Esophagus squamous epithelium (tissue), 5 donors: ENCODE data around the gene PARD3B. TPM values are rescaled to one million over a fixed set of nuclear protein-coding genes. Genes with fewer than 3 reads are reported as not detected.

ENCODE experiments used
- DNase-seq: peaks from one replicate; lab custom pipeline; 2025; lab: John Stamatoyannopoulos, UW
- H3K27ac ChIP-seq, 4 donors: fragments of 200-600 bp; sonication (generic); one replicate each; pipeline ENCODE4 v1.5.1; 2016 to 2019; ENCODE audit warnings: mild to moderate bottlenecking in 1 of 4
- H3K27me3 ChIP-seq, 4 donors: fragments of 200-600 bp; sonication (generic); 1 replicate in 3 of 4; 2 replicates in 1 of 4; pipeline versions ENCODE4 v1.5.1 to v1.6.0; 2017 to 2021; ENCODE audit warnings: antibody characterized with exemption in 1 of 4
- H3K36me3 ChIP-seq, 3 donors: fragments of 200-600 bp; sonication (generic); one replicate each; pipeline ENCODE4 v1.5.1; 2016 to 2019
- H3K4me1 ChIP-seq, 3 donors: fragments of 200-600 bp; sonication (generic); one replicate each; pipeline ENCODE4 v1.5.1; 2017 to 2019
- H3K4me3 ChIP-seq, 4 donors: fragments of 200-600 bp; sonication (generic); 1 replicate in 3 of 4; 2 replicates in 1 of 4; pipeline ENCODE4 v1.5.1; 2016 to 2019; ENCODE audit warnings: mild to moderate bottlenecking in 2 of 4, moderate library complexity in 1 of 4
- H3K9me3 ChIP-seq, 3 donors: fragments of 200-600 bp; sonication (generic); one replicate each; pipeline ENCODE4 v1.5.1; 2016 to 2019
- CTCF ChIP-seq, 6 experiments: fragments of 450-650 bp in 4 of 6; fragments of 200-600 bp in 2 of 6; sonication (generic) in 2 of 6; IDR thresholded peaks; one replicate each; pipeline ENCODE4 v1.5.1; 2016 to 2019; ENCODE audit warnings: antibody characterized with exemption in 6 of 6, mild to moderate bottlenecking in 4 of 6, moderate library complexity in 4 of 6
- POLR2A ChIP-seq, 4 donors: fragments of 450-650 bp; IDR thresholded peaks; one replicate each; pipeline ENCODE4 v1.6.1; 2017; ENCODE audit warnings: antibody characterized with exemption in 4 of 4, mild to moderate bottlenecking in 4 of 4, moderate library complexity in 3 of 4
- WGBS, 2 donors: methylation state at CpG; one replicate each; pipeline ENCODE4 v1.1.5; 2018; 5-methylcytosine and 5-hydroxymethylcytosine counted together
- intact Hi-C: fragments of 100-400 bp; cut with DNase I; formaldehyde crosslinking; loops from one replicate; pipeline ENCODE4 v1.15.0; 2022
- total RNA-seq, 4 donors: library from RNA; depleted of rRNA; stranded (reverse); fragments of >200 nt; gene quantifications; one replicate each; pipeline ENCODE4 v1.1.0, GENCODE V29; 2016
- donor health status: DM: yes; HTN: yes; CAD: no.

Gene PARD3B
- total RNA-seq, 4 donors from 2014 or later = 2.4 to 15.8 (median 4.3) TPM

- no peaks in the 10 kb centered on the region for H3K27me3 ChIP-seq
- no peak overlapping the region for H3K27ac ChIP-seq
- intact Hi-C loops = no loop called here
- no peak overlapping the region for H3K4me3 ChIP-seq
- no peaks in the 10 kb centered on the region for H3K36me3 ChIP-seq
- TF ChIP-seq POLR2A (IDR thresholded peaks at IDR 0.05) = no peak
- no peak for TF ChIP-seq CTCF (IDR thresholded peaks at IDR 0.05)
- no peaks in the 10 kb centered on the region for H3K9me3 ChIP-seq
- WGBS, 2 donors = 8 to 10% methylated on average over 1 of the region's 1 CpG
- H3K4me1 ChIP-seq = peaks cover 0 to 4% (median 0%) of the 10 kb centered on the region in 3 donors
- DNase-seq = no peak
Observed at GRCh38 chr2:204645018-204645773, 99.9 kb downstream of the PARD3B start.

GRCh38 chr2:204647626-204648025 lies 102.4 kb downstream of the PARD3B start:
- H3K9me3 ChIP-seq = peaks cover 0 to 8% (median 0%) of the 10 kb centered on the region in 3 donors
- intact Hi-C loops = no loop called here
- H3K27me3 ChIP-seq = no peaks in the 10 kb centered on the region
- H3K4me1 ChIP-seq = peaks cover 0 to 4% (median 0%) of the 10 kb centered on the region in 3 donors
- DNase-seq = no peak
- H3K27ac ChIP-seq = no peak overlapping the region
- no peaks in the 10 kb centered on the region for H3K36me3 ChIP-seq
- H3K4me3 ChIP-seq = no peak overlapping the region
- no peak for TF ChIP-seq POLR2A (IDR thresholded peaks at IDR 0.05)
- TF ChIP-seq CTCF (IDR thresholded peaks at IDR 0.05) = no peak

- intact Hi-C loops = no loop called here
- Histone ChIP-seq H3K27me3 (no peaks in the 10 kb centered on the region), H3K4me3 (no peak overlapping the region), H3K9me3 (peaks cover 0 to 8% (median 0%) of the 10 kb centered on the region in 3 donors), H3K27ac (no peak overlapping the region), H3K4me1 (peaks cover 0 to 12% (median 5%) of the 10 kb centered on the region in 3 donors), H3K36me3 (no peaks in the 10 kb centered on the region)
- no peak for DNase-seq
- TF ChIP-seq CTCF (IDR thresholded peaks at IDR 0.05) (no peak), POLR2A (IDR thresholded peaks at IDR 0.05) (no peak)
Observed at GRCh38 chr2:204650611-204651010, 105.3 kb downstream of the PARD3B start.

- Histone ChIP-seq H3K4me1 (peaks cover 0 to 15% (median 5%) of the 10 kb centered on the region in 3 donors), H3K36me3 (no peaks in the 10 kb centered on the region), H3K27me3 (no peaks in the 10 kb centered on the region), H3K4me3 (no peak overlapping the region), H3K27ac (no peak overlapping the region), H3K9me3 (peaks cover 0 to 8% (median 0%) of the 10 kb centered on the region in 3 donors)
- WGBS, 2 donors = 84 to 86% methylated on average over 4 of the region's 4 CpGs
- TF ChIP-seq POLR2A (IDR thresholded peaks at IDR 0.05) (no peak), CTCF (IDR thresholded peaks at IDR 0.05) (no peak)
- intact Hi-C loops = no loop called here
- no peak for DNase-seq
Observed at GRCh38 chr2:204652063-204652462, 106.8 kb downstream of the PARD3B start.

GRCh38 chr2:204654669-204655068 lies 109.4 kb downstream of the PARD3B start:
- Histone ChIP-seq H3K36me3 (no peaks in the 10 kb centered on the region), H3K4me1 (peaks cover 0 to 15% (median 5%) of the 10 kb centered on the region in 3 donors), H3K27ac (no peak overlapping the region), H3K9me3 (peaks cover 0 to 8% (median 0%) of the 10 kb centered on the region in 3 donors), H3K27me3 (no peaks in the 10 kb centered on the region), H3K4me3 (no peak overlapping the region)
- WGBS, 2 donors = 0 to 69% methylated on average over 1 of the region's 1 CpG
- no peak for DNase-seq
- intact Hi-C loops = no loop called here
- no peak for TF ChIP-seq CTCF (IDR thresholded peaks at IDR 0.05)
- no peak for TF ChIP-seq POLR2A (IDR thresholded peaks at IDR 0.05)
